WTC11 (cell line): ENCODE data around the gene NDRG4. TPM values are rescaled to one million over a fixed set of nuclear protein-coding genes. Genes with fewer than 3 reads are reported as not detected.

Source experiments
- ATAC-seq: fragments of 200-7000 bp; cut with Tn5 transposase; 2 replicates; pipeline ENCODE4 v1.10.0; 2021; ENCODE audit warnings: mild to moderate bottlenecking, moderate library complexity
- CTCF ChIA-PET: fragments of 300-600 bp; sonication (Branson Sonifier 250); formaldehyde crosslinking; loops from one replicate; lab custom pipeline; 2021; ENCODE audit warnings: antibody characterized with exemption; lab: Charles Lee
- POLR2A ChIA-PET: fragments of 350-600 bp; sonication (Branson Sonifier 250); formaldehyde crosslinking; loops from one replicate; lab custom pipeline; 2021; ENCODE audit warnings: antibody characterized with exemption; lab: Charles Lee
- DNase-seq: peaks from one replicate; pipeline ENCODE4 v3.0.0; 2021; ENCODE audit warnings: low spot score
- H3K27ac Mint-ChIP-seq: 2 replicates; pipeline ENCODE4 v1.8.0; 2021; ENCODE audit warnings: mixed read lengths
- H3K27me3 Mint-ChIP-seq: 2 replicates; pipeline ENCODE4 v1.8.0; 2021; ENCODE audit warnings: low read depth, mild to moderate bottlenecking, moderate library complexity, mixed read lengths
- H3K36me3 Mint-ChIP-seq: 2 replicates; pipeline ENCODE4 v1.8.0; 2021; ENCODE audit warnings: mixed read lengths
- H3K4me1 Mint-ChIP-seq: 2 replicates; pipeline ENCODE4 v1.8.0; 2022; ENCODE audit warnings: mixed read lengths
- H3K4me3 Mint-ChIP-seq: 2 replicates; pipeline ENCODE4 v1.8.0; 2021; ENCODE audit warnings: mild to moderate bottlenecking, moderate library complexity, mixed read lengths
- H3K9me3 Mint-ChIP-seq: 2 replicates; pipeline ENCODE4 v1.8.0; 2021; ENCODE audit warnings: mixed read lengths
- EMX1 ChIP-seq: fragments of 250-450 bp; sonication (Bioruptor Pico); IDR thresholded peaks from 2 replicates; pipeline ENCODE4 v1.8.0; 2021; ENCODE audit warnings: mild to moderate bottlenecking
- ETV6 ChIP-seq: sonication (generic); formaldehyde crosslinking; IDR thresholded peaks from 2 replicates; pipeline ENCODE4 v1.8.1; 2022; ENCODE audit warnings: mild to moderate bottlenecking, missing genetic modification reagents
- MXD4 ChIP-seq: fragments of 250-450 bp; sonication (Bioruptor Pico); IDR thresholded peaks from 2 replicates; pipeline ENCODE4 v1.8.0; 2021; ENCODE audit warnings: mild to moderate bottlenecking, moderate library complexity, borderline replicate concordance
- MYBL2 ChIP-seq: sonication (generic); formaldehyde crosslinking; IDR thresholded peaks from 2 replicates; pipeline ENCODE4 v1.8.1; 2023; ENCODE audit warnings: mild to moderate bottlenecking, moderate library complexity, missing genetic modification reagents
- NR1H2 ChIP-seq: sonication (generic); formaldehyde crosslinking; IDR thresholded peaks from 2 replicates; pipeline ENCODE4 v1.9.0; 2021; ENCODE audit warnings: mild to moderate bottlenecking, moderate library complexity, missing genetic modification reagents
- NR2C2 ChIP-seq: sonication (generic); formaldehyde crosslinking; IDR thresholded peaks from 2 replicates; pipeline ENCODE4 v1.8.0; 2022; ENCODE audit warnings: mild to moderate bottlenecking, missing genetic modification reagents
- RELA ChIP-seq: sonication (generic); formaldehyde crosslinking; IDR thresholded peaks from 2 replicates; pipeline ENCODE4 v1.8.1; 2022; ENCODE audit warnings: missing genetic modification reagents, mild to moderate bottlenecking, borderline replicate concordance
- TP53 ChIP-seq: sonication (generic); formaldehyde crosslinking; IDR thresholded peaks from 2 replicates; pipeline ENCODE4 v1.8.1; 2023; ENCODE audit warnings: mild to moderate bottlenecking, missing genetic modification reagents
- ZBTB21 ChIP-seq: sonication (generic); formaldehyde crosslinking; IDR thresholded peaks from 2 replicates; pipeline ENCODE4 v1.8.1; 2023; ENCODE audit warnings: mild to moderate bottlenecking, missing genetic modification reagents, borderline replicate concordance
- total RNA-seq: library from RNA; stranded (reverse); gene quantifications from 3 replicates; pipeline ENCODE4 v1.2.3, GENCODE V29; 2021
- TF ChIP-seq, protein P1 (sequence below): sonication (generic); formaldehyde crosslinking; IDR thresholded peaks from 2 replicates; pipeline ENCODE4 v1.8.0; 2022; ENCODE audit warnings: mild to moderate bottlenecking, missing genetic modification reagents
- TF ChIP-seq, protein P2 (sequence below): sonication (generic); formaldehyde crosslinking; IDR thresholded peaks from 2 replicates; pipeline ENCODE4 v1.8.1; 2023; ENCODE audit warnings: mild to moderate bottlenecking, missing genetic modification reagents, borderline replicate concordance
- TF ChIP-seq, protein P3 (sequence below): sonication (generic); formaldehyde crosslinking; IDR thresholded peaks from 2 replicates; pipeline ENCODE4 v1.8.0; 2022; ENCODE audit warnings: mild to moderate bottlenecking, missing genetic modification reagents
- TF ChIP-seq, protein P4 (sequence below): sonication (generic); formaldehyde crosslinking; IDR thresholded peaks from 2 replicates; pipeline ENCODE4 v1.8.0; 2023; ENCODE audit warnings: mild to moderate bottlenecking, missing genetic modification reagents
- TF ChIP-seq, protein P5 (sequence below): sonication (generic); formaldehyde crosslinking; IDR thresholded peaks from 2 replicates; pipeline ENCODE4 v1.8.1; 2022; ENCODE audit warnings: mild to moderate bottlenecking, moderate library complexity, missing genetic modification reagents
- TF ChIP-seq, protein P6 (sequence below): sonication (generic); formaldehyde crosslinking; IDR thresholded peaks from 2 replicates; pipeline ENCODE4 v1.8.1; 2023; ENCODE audit warnings: mild to moderate bottlenecking, missing genetic modification reagents, moderate library complexity

NDRG4 gene
- total RNA-seq, 1 experiment from 2014 or later = 20.5 TPM

DNA sequence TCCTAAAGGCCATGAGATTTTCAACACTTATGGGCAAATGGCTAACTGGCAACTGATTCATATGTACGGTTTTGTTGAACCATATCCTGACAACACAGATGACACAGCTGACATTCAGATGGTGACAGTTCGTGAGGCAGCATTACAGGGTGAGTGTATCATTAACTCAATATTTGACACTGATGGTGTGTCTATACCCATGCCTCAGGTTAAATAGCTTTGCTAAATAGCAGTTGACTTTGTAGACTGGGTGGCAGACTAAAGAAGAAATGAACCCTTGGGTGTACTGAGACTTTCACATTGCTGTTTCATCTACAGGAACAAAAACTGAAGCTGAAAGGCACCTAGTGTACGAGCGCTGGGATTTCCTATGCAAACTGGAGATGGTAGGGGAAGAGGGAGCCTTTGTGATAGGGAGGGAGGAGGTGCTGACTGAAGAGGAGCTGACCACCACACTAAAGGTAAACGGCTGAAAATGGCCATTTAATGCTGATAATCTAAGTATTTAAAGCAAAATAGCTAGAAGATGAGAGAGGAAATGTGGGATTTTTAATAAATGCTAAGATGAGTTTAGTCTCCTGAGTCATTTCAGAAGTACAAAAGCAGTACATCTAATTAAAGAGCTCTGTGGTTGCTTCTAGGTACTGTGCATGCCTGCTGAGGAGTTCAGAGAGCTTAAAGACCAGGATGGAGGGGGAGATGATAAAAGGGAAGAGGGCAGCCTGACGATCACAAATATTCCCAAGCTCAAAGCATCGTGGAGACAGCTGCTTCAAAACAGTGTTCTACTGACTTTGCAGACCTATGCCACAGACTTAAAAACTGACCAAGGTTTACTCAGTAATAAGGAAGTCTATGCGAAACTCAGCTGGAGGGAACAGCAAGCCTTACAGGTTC is 18.4 kb downstream of the NDRG4 start:
- no peak for DNase-seq
- POLR2A ChIA-PET = no interaction called here
- CTCF ChIA-PET = interaction anchor here (0.6 to 1.9 kb wide), 5 partner anchors 9 to 237 kb away, joined by 3 to 7 read pairs (median 3); no protein-coding TSS in a partner anchor

DNA sequence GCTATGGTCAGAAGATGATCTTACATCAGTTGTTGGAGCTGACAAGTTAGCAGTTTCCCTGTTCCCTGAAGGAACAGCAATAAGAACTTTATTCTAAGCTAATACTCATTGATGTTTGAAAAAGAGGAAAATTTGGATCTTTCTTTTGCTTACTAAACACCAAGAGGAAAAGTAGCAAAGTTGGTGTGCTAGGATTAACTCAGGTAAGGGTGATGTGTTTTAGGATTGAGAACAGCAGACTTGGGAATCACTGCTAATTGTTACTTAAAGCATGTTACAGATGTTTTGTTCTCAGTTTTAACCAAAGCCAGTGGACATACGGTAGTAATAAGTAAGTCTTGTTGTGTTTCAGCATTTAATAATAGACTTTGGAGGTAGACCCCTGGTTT is 19.0 kb downstream of the NDRG4 start:
- H3K4me1 Mint-ChIP-seq = peaks cover 18% of the 10 kb centered on the region
- no peak overlapping the region for H3K4me3 Mint-ChIP-seq
- ChIA-PET CTCF (interaction anchor here (0.6 to 1.9 kb wide), 4 partner anchors 12 to 237 kb away, joined by 3 to 7 read pairs (median 4); no protein-coding TSS in a partner anchor), POLR2A (no interaction called here)
- DNase-seq = no peak
- ATAC-seq = no peak
- H3K27ac Mint-ChIP-seq = no peak overlapping the region
- no peaks in the 10 kb centered on the region for H3K27me3 Mint-ChIP-seq
- H3K9me3 Mint-ChIP-seq = no peaks in the 10 kb centered on the region
- peaks cover 64% of the 10 kb centered on the region for H3K36me3 Mint-ChIP-seq
- TF ChIP-seq EMX1 (CRISPR knock-in tag) = no peak
- no peak for TF ChIP-seq NR1H2 (CRISPR knock-in tag)
- TF ChIP-seq, protein P1, sequence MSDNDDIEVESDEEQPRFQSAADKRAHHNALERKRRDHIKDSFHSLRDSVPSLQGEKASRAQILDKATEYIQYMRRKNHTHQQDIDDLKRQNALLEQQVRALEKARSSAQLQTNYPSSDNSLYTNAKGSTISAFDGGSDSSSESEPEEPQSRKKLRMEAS (CRISPR knock-in tag) = no peak
- TF ChIP-seq, protein P2, sequence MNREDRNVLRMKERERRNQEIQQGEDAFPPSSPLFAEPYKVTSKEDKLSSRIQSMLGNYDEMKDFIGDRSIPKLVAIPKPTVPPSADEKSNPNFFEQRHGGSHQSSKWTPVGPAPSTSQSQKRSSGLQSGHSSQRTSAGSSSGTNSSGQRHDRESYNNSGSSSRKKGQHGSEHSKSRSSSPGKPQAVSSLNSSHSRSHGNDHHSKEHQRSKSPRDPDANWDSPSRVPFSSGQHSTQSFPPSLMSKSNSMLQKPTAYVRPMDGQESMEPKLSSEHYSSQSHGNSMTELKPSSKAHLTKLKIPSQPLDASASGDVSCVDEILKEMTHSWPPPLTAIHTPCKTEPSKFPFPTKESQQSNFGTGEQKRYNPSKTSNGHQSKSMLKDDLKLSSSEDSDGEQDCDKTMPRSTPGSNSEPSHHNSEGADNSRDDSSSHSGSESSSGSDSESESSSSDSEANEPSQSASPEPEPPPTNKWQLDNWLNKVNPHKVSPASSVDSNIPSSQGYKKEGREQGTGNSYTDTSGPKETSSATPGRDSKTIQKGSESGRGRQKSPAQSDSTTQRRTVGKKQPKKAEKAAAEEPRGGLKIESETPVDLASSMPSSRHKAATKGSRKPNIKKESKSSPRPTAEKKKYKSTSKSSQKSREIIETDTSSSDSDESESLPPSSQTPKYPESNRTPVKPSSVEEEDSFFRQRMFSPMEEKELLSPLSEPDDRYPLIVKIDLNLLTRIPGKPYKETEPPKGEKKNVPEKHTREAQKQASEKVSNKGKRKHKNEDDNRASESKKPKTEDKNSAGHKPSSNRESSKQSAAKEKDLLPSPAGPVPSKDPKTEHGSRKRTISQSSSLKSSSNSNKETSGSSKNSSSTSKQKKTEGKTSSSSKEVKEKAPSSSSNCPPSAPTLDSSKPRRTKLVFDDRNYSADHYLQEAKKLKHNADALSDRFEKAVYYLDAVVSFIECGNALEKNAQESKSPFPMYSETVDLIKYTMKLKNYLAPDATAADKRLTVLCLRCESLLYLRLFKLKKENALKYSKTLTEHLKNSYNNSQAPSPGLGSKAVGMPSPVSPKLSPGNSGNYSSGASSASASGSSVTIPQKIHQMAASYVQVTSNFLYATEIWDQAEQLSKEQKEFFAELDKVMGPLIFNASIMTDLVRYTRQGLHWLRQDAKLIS (CRISPR knock-in tag) = no peak
- TF ChIP-seq, protein P3, sequence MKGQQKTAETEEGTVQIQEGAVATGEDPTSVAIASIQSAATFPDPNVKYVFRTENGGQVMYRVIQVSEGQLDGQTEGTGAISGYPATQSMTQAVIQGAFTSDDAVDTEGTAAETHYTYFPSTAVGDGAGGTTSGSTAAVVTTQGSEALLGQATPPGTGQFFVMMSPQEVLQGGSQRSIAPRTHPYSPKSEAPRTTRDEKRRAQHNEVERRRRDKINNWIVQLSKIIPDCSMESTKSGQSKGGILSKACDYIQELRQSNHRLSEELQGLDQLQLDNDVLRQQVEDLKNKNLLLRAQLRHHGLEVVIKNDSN (CRISPR knock-in tag) = no peak
- TF ChIP-seq, protein P4, sequence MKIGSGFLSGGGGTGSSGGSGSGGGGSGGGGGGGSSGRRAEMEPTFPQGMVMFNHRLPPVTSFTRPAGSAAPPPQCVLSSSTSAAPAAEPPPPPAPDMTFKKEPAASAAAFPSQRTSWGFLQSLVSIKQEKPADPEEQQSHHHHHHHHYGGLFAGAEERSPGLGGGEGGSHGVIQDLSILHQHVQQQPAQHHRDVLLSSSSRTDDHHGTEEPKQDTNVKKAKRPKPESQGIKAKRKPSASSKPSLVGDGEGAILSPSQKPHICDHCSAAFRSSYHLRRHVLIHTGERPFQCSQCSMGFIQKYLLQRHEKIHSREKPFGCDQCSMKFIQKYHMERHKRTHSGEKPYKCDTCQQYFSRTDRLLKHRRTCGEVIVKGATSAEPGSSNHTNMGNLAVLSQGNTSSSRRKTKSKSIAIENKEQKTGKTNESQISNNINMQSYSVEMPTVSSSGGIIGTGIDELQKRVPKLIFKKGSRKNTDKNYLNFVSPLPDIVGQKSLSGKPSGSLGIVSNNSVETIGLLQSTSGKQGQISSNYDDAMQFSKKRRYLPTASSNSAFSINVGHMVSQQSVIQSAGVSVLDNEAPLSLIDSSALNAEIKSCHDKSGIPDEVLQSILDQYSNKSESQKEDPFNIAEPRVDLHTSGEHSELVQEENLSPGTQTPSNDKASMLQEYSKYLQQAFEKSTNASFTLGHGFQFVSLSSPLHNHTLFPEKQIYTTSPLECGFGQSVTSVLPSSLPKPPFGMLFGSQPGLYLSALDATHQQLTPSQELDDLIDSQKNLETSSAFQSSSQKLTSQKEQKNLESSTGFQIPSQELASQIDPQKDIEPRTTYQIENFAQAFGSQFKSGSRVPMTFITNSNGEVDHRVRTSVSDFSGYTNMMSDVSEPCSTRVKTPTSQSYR (CRISPR knock-in tag) = no peak
- TF ChIP-seq, protein P5, sequence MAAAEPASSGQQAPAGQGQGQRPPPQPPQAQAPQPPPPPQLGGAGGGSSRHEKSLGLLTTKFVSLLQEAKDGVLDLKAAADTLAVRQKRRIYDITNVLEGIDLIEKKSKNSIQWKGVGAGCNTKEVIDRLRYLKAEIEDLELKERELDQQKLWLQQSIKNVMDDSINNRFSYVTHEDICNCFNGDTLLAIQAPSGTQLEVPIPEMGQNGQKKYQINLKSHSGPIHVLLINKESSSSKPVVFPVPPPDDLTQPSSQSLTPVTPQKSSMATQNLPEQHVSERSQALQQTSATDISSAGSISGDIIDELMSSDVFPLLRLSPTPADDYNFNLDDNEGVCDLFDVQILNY (CRISPR knock-in tag) = no peak
- TF ChIP-seq ZBTB21 = no peak

More for the DNA sequence above, 18.4 kb downstream of the NDRG4 start:
- no peak overlapping the region for H3K4me3 Mint-ChIP-seq
- H3K27ac Mint-ChIP-seq = no peak overlapping the region
- H3K4me1 Mint-ChIP-seq = peaks cover 19% of the 10 kb centered on the region
- H3K9me3 Mint-ChIP-seq = no peaks in the 10 kb centered on the region
- ATAC-seq = no peak
- H3K27me3 Mint-ChIP-seq = no peaks in the 10 kb centered on the region
- H3K36me3 Mint-ChIP-seq = peaks cover 61% of the 10 kb centered on the region
- TF ChIP-seq, protein P2 (CRISPR knock-in tag) = no peak
- TF ChIP-seq ETV6 (CRISPR knock-in tag) (no peak), MYBL2 (no peak), MXD4 (CRISPR knock-in tag) (no peak), RELA (CRISPR knock-in tag) (no peak), NR2C2 (CRISPR knock-in tag) (no peak), TP53 (CRISPR knock-in tag) (no peak)
- TF ChIP-seq, protein P6, sequence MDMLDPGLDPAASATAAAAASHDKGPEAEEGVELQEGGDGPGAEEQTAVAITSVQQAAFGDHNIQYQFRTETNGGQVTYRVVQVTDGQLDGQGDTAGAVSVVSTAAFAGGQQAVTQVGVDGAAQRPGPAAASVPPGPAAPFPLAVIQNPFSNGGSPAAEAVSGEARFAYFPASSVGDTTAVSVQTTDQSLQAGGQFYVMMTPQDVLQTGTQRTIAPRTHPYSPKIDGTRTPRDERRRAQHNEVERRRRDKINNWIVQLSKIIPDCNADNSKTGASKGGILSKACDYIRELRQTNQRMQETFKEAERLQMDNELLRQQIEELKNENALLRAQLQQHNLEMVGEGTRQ = no peak
